ENCODE data around the gene UBE2J2.

DNA sequence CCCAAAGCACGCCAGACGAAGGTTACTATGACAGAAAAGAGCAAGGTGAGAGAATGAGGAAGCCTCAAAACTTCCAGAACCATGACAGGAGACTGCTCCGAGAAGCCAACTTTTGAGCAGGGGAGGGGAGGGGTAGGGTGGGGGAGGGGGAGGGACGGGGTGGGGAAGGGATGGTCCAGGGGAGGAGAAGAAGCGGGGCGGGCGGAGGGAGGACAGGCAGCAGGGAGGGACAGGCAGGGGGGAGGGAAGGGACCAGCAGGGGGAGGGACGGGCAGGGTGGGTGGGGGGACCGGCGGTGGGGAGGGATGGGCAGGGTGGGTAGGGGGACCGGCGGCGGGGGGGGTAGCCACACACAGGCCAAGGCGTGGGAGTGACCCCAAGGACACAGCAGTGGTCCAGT lies 48.8 kb upstream of the UBE2J2 start:
- TF ChIP-seq CTCF (IDR thresholded peaks at IDR 0.05) (no peak), POLR2AphosphoS5 (IDR thresholded peaks at IDR 0.05) (no peak), POLR2A (IDR thresholded peaks at IDR 0.05) (no peak)
